ENCODE results near the gene SPATA25. TPM values are rescaled to one million over a fixed set of nuclear protein-coding genes. Genes with fewer than 3 reads are reported as not detected.

SPATA25 gene
- total RNA-seq, 6 experiments from 2014 or later, result 0.35 to 0.74 (median 0.47) TPM

DNA sequence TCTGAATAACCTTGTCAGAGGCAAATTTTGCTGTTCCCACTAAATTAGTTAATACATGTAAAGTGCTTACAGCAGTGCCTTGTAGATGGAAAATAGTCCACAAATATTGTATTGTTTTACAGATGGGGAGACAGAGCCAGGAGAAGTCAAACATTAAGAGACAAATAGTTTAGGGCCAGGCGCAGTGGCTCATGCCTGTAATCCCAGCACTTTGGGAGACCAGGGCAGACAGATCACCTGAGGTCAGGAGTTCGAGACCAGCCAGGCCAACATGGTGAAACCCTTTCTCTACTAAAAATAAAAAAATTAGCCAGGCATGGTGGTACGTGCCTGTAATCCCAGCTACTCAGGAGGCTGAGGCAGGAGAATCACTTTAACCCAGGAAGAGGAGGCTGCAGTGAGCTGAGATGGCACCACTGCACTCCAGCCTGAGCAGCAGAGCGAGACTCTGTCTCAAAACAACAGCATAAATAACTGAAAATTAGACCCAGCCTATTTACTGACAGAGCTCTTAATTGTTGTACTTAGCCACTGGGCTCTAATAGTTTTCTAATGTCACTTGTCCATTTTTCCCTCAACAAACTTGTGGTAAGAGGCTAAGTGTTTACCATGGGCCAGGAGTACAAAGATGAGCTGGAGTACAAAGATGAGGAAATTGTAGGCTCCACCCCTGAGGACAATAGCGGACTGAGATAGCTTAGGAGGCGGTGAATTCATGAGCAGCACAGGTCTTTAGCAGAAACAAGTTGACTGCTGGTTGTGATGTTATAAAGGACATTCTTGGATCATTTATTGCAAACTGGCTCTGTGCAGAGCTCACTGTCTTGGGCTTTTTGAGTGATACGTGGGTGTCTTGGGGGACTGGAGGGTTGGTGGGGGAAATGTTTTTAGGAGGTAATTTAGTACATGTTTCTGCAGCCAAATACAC is 23.6 kb downstream of the SPATA25 start:
- no peak overlapping the region for H3K4me3 Mint-ChIP-seq
- H3K36me3 Mint-ChIP-seq (ENCODE audit: low read depth), result peaks cover 12% of the 10 kb centered on the region
- TF ChIP-seq CTCF (IDR thresholded peaks at IDR 0.05), result no peak
- peaks cover 40% of the 10 kb centered on the region for H3K4me1 Mint-ChIP-seq (ENCODE audit: low read depth)
- no peak overlapping the region for H3K27ac Mint-ChIP-seq
- H3K27me3 Mint-ChIP-seq (ENCODE audit: insufficient read depth), result no peaks in the 10 kb centered on the region
- no peaks in the 10 kb centered on the region; the same call in 1 of the 2 replicates for H3K9me3 Mint-ChIP-seq
- DNase-seq, result no peak

GRCh38 chr20:45861221-45862075 is 26.0 kb downstream of the SPATA25 start:
- H3K27me3 Mint-ChIP-seq (ENCODE audit: insufficient read depth), result peaks cover 3% of the 10 kb centered on the region; the same call in 1 of the 2 replicates
- peaks cover 35% of the 10 kb centered on the region for H3K4me1 Mint-ChIP-seq (ENCODE audit: low read depth)
- no peaks in the 10 kb centered on the region; the same call in 1 of the 2 replicates for H3K9me3 Mint-ChIP-seq
- DNase-seq, result no peak
- peaks cover 16% of the 10 kb centered on the region for H3K36me3 Mint-ChIP-seq (ENCODE audit: low read depth)
- TF ChIP-seq CTCF (IDR thresholded peaks at IDR 0.05), result no peak
- no peak overlapping the region for H3K27ac Mint-ChIP-seq
- H3K4me3 Mint-ChIP-seq, result no peak overlapping the region

DNA sequence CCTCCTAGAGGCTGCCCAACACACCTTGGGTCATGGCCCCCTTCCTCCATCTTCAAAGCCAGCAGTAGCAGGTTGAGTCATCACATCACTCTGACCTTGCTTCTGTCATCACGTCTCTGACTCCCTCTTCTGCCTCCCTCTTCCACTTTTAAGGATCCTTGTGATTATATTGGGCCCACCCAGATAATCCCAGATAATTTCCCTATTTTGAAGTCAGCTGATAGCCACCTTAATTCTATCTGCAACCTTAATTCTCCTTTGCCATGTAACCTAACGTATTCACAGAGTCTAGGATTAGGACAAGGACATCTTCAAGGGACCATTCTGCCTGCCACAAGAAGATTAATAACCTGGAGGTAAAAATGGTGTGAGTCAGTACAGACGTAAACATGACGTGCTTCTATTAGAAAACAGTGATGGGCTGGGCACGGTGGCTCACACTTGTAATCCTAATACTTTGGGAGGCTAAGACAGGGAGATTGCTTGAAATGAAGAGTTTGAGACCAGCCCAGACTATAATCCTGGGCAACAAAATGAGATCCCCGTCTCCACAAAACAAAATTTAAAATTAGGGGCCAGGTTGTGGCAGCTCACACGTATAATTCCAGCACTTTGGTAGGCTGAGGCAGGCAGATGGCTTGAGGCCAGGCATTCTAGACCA is 26.7 kb downstream of the SPATA25 start:
- Mint-ChIP-seq H3K36me3 (ENCODE audit: low read depth) (peaks cover 16% of the 10 kb centered on the region), H3K27ac (no peak overlapping the region), H3K4me3 (no peak overlapping the region), H3K9me3 (no peaks in the 10 kb centered on the region; the same call in 1 of the 2 replicates), H3K4me1 (ENCODE audit: low read depth) (peaks cover 42% of the 10 kb centered on the region), H3K27me3 (ENCODE audit: insufficient read depth) (peaks cover 3% of the 10 kb centered on the region; the same call in 1 of the 2 replicates)
- DNase-seq, result no peak
- TF ChIP-seq CTCF (IDR thresholded peaks at IDR 0.05), result no peak

GRCh38 chr20:45859916-45860315 is 27.5 kb downstream of the SPATA25 start:
- DNase-seq, result no peak
- Mint-ChIP-seq H3K9me3 (no peaks in the 10 kb centered on the region; the same call in 1 of the 2 replicates), H3K27me3 (ENCODE audit: insufficient read depth) (peaks cover 3% of the 10 kb centered on the region; the same call in 1 of the 2 replicates), H3K36me3 (ENCODE audit: low read depth) (peaks cover 16% of the 10 kb centered on the region), H3K4me3 (no peak overlapping the region), H3K27ac (no peak overlapping the region), H3K4me1 (ENCODE audit: low read depth) (peaks cover 42% of the 10 kb centered on the region)
- TF ChIP-seq CTCF (IDR thresholded peaks at IDR 0.05), result no peak

DNA sequence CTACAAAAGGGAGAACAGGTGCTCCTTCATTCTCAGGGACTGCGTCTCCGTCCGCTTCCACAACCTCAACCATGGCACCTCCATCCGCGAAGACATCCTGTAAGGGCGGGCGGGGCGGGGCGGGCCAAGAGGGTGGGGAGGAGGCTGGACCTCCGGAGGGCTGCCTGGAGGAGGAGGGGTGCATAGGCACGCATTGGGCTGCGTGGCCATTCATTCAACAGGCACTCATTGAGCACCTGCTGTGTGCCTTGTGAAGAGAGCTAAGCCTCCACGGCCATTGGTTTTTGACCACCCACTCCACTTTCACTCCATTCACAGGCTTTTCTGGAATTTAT is 29.6 kb downstream of the SPATA25 start:
- H3K9me3 Mint-ChIP-seq, result no peaks in the 10 kb centered on the region; the same call in 1 of the 2 replicates
- H3K27ac Mint-ChIP-seq, result peak overlapping the region; percentile 75
- peak overlapping the region; percentile 94 for H3K4me3 Mint-ChIP-seq
- TF ChIP-seq CTCF (IDR thresholded peaks at IDR 0.05), result no peak
- H3K36me3 Mint-ChIP-seq (ENCODE audit: low read depth), result peaks cover 20% of the 10 kb centered on the region
- H3K4me1 Mint-ChIP-seq (ENCODE audit: low read depth), result peaks cover 42% of the 10 kb centered on the region
- H3K27me3 Mint-ChIP-seq (ENCODE audit: insufficient read depth), result peaks cover 3% of the 10 kb centered on the region; the same call in 1 of the 2 replicates
- no peak for DNase-seq
